OCI-LY3 (cell line): ENCODE results near the gene CALHM5.

Source experiments
- EZH2phosphoT487 ChIP-seq: fragments of 200-600 bp; shearing (Covaris generic); IDR thresholded peaks from 2 replicates; pipeline ENCODE4 v1.6.1; 2018; ENCODE audit warnings: antibody characterized with exemption, mixed run types, low read depth
- TF ChIP-seq, protein P1 (sequence below): fragments of 200-600, 300-600 bp; sonication (generic); IDR thresholded peaks from 2 replicates; pipeline ENCODE4 v1.5.1; 2014; ENCODE audit warnings: antibody characterized with exemption, low read length, low read depth

DNA sequence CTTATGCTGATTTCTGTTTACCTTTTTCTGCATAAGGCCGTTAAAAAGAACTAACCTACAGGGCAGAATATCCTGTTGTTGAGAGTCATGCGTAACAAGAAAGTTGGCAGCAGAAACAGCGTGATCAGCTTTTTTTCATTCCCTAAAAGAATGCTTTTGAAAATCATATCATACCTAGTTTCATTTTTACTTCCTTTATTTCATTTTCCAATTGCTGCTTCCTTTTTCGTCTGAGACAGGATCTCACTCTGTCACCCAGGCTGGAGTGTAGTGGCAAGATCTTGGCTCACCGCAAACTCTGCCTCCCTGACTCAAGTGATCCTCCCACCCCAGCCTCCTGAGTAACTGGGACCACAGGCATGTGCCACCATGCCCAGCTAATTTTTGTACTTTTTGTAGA lies 46.2 kb upstream of the CALHM5 start:
- TF ChIP-seq, protein P1, sequence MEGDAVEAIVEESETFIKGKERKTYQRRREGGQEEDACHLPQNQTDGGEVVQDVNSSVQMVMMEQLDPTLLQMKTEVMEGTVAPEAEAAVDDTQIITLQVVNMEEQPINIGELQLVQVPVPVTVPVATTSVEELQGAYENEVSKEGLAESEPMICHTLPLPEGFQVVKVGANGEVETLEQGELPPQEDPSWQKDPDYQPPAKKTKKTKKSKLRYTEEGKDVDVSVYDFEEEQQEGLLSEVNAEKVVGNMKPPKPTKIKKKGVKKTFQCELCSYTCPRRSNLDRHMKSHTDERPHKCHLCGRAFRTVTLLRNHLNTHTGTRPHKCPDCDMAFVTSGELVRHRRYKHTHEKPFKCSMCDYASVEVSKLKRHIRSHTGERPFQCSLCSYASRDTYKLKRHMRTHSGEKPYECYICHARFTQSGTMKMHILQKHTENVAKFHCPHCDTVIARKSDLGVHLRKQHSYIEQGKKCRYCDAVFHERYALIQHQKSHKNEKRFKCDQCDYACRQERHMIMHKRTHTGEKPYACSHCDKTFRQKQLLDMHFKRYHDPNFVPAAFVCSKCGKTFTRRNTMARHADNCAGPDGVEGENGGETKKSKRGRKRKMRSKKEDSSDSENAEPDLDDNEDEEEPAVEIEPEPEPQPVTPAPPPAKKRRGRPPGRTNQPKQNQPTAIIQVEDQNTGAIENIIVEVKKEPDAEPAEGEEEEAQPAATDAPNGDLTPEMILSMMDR, result no peak
- no peak for TF ChIP-seq EZH2phosphoT487
